Common myeloid progenitor, CD34-positive (primary cell): Measurements from ENCODE around the gene C4orf33.
A peak's percentile ranks its signal among the peaks of the same experiment; 100 is the strongest.

Experiments used
- CTCF ChIA-PET: fragments of 350-600 bp; sonication (Branson Sonifier 250); formaldehyde crosslinking; loops from one replicate; lab custom pipeline; 2021; ENCODE audit warnings: antibody characterized with exemption; lab: Charles Lee
- POLR2A ChIA-PET: fragments of 350-600 bp; sonication (Branson Sonifier 250); formaldehyde crosslinking; loops from one replicate; lab custom pipeline; 2021; ENCODE audit warnings: antibody characterized with exemption; lab: Charles Lee
- DNase-seq, 3 donors: peaks; one replicate each; pipeline versions ENCODE4 v3.0.0 to v3.0.0-alpha.2; 2013
- H3K27ac ChIP-seq, 2 experiments: 1 replicate in 1 of 2; 2 replicates in 1 of 2; pipeline ENCODE4 v1.7.0; 2013; ENCODE audit warnings: inconsistent platforms in 2 of 2, low read length in 2 of 2, mild to moderate bottlenecking in 2 of 2, low read depth in 1 of 2, moderate library complexity in 1 of 2; ENCODE audit not compliant: severe bottlenecking in 2 of 2, insufficient read depth in 1 of 2, poor library complexity in 1 of 2
- H3K27me3 ChIP-seq, 5 experiments: replicated peaks in 2 of 5; 1 replicate in 3 of 5; 2 replicates in 2 of 5; pipeline versions ENCODE4 v1.6.1 to v1.7.0; 2013; ENCODE audit warnings: low read length in 4 of 5, mild to moderate bottlenecking in 2 of 5, moderate library complexity in 2 of 5, inconsistent platforms in 1 of 5; ENCODE audit not compliant: insufficient read depth in 5 of 5, control insufficient read depth in 4 of 5
- H3K36me3 ChIP-seq, 4 experiments: 1 replicate in 2 of 4; 2 replicates in 2 of 4; pipeline versions ENCODE4 v1.6.1 to v1.7.0; 2013; ENCODE audit warnings: low read length in 3 of 4, control low read depth in 1 of 4, mild to moderate bottlenecking in 1 of 4; ENCODE audit not compliant: control insufficient read depth in 4 of 4, insufficient read depth in 4 of 4
- H3K4me1 ChIP-seq, 4 experiments: 1 replicate in 3 of 4; 2 replicates in 1 of 4; pipeline versions ENCODE4 v1.6.1 to v1.7.1; 2013; ENCODE audit warnings: low read length in 3 of 4, mild to moderate bottlenecking in 3 of 4, control low read depth in 1 of 4, inconsistent platforms in 1 of 4, moderate library complexity in 1 of 4; ENCODE audit not compliant: control insufficient read depth in 4 of 4, insufficient read depth in 4 of 4; ENCODE audit errors: control extremely low read depth in 1 of 4
- H3K4me3 ChIP-seq, 7 experiments: 1 replicate in 4 of 7; 2 replicates in 3 of 7; pipeline versions ENCODE4 v1.5.1 to v1.7.0; 2013; ENCODE audit warnings: mild to moderate bottlenecking in 7 of 7, low read length in 6 of 7, moderate library complexity in 6 of 7, inconsistent platforms in 2 of 7, low read depth in 2 of 7, control low read depth in 1 of 7; ENCODE audit not compliant: insufficient read depth in 4 of 7, control insufficient read depth in 1 of 7; ENCODE audit errors: extremely low read depth in 1 of 7
- H3K9me3 ChIP-seq, 5 experiments: 1 replicate in 4 of 5; 2 replicates in 1 of 5; pipeline versions ENCODE4 v1.6.1 to v1.7.1; 2013; ENCODE audit warnings: low read length in 4 of 5, mild to moderate bottlenecking in 2 of 5, inconsistent platforms in 1 of 5, low read depth in 1 of 5, moderate library complexity in 1 of 5; ENCODE audit not compliant: control insufficient read depth in 4 of 5, insufficient read depth in 2 of 5; ENCODE audit errors: control extremely low read depth in 1 of 5
- WGBS: methylation state at CpG from one replicate; pipeline ENCODE4 v1.1.5; 2013; ENCODE audit not compliant: insufficient coverage; 5-methylcytosine and 5-hydroxymethylcytosine counted together

C4orf33 gene

GRCh38 chr4:129098531-129099001 lies 2.6 kb downstream of the C4orf33 start:
- DNase-seq, result no peak
- Histone ChIP-seq H3K9me3 (no peaks in the 10 kb centered on the region), H3K36me3 (peaks cover 0 to 3% (median 0%) of the 10 kb centered on the region in 4 experiments), H3K27ac (no peak overlapping the region), H3K27me3 (no peaks in the 10 kb centered on the region), H3K4me1 (peaks cover 0 to 20% (median 11%) of the 10 kb centered on the region in 4 experiments), H3K4me3 (no peak overlapping the region)
- POLR2A ChIA-PET, result no interaction called here
- CTCF ChIA-PET, result no interaction called here

GRCh38 chr4:129109965-129110824 lies 14.2 kb downstream of the C4orf33 start:
- Histone ChIP-seq H3K4me1 (no peaks in the 10 kb centered on the region), H3K27me3 (no peaks in the 10 kb centered on the region), H3K27ac (no peak overlapping the region), H3K9me3 (no peaks in the 10 kb centered on the region), H3K4me3 (no peak overlapping the region), H3K36me3 (peaks cover 3 to 6% (median 4%) of the 10 kb centered on the region in 4 experiments)
- WGBS, result 89% methylated on average over 3 of the region's 3 CpGs
- POLR2A ChIA-PET, result no interaction called here
- DNase-seq, result no peak
- CTCF ChIA-PET, result interaction anchor here (1.1 kb wide), 1 partner anchor 67 kb away, joined by 3 read pairs; no protein-coding TSS in a partner anchor

GRCh38 chr4:129110931-129111330 lies 15.0 kb downstream of the C4orf33 start:
- Histone ChIP-seq H3K36me3 (peaks cover 3 to 6% (median 4%) of the 10 kb centered on the region in 4 experiments), H3K9me3 (no peaks in the 10 kb centered on the region), H3K27me3 (no peaks in the 10 kb centered on the region), H3K4me1 (no peaks in the 10 kb centered on the region), H3K27ac (no peak overlapping the region), H3K4me3 (no peak overlapping the region)
- POLR2A ChIA-PET, result no interaction called here
- WGBS, result 100% methylated on average over 2 of the region's 3 CpGs
- CTCF ChIA-PET, result interaction anchor here (1.1 kb wide), 1 partner anchor 68 kb away, joined by 3 read pairs; no protein-coding TSS in a partner anchor
- no peak for DNase-seq

- Histone ChIP-seq H3K27me3 (no peaks in the 10 kb centered on the region), H3K4me3 (no peak overlapping the region), H3K36me3 (peaks cover 3 to 6% (median 4%) of the 10 kb centered on the region in 4 experiments), H3K9me3 (no peaks in the 10 kb centered on the region), H3K27ac (no peak overlapping the region), H3K4me1 (no peaks in the 10 kb centered on the region)
- peak in 2 of 3 donors; percentile 15 to 19 for DNase-seq
- ChIA-PET CTCF (no interaction called here), POLR2A (no interaction called here)
Observed at GRCh38 chr4:129111919-129112318, 16.0 kb downstream of the C4orf33 start.

GRCh38 chr4:129113434-129113833 lies 17.5 kb downstream of the C4orf33 start:
- DNase-seq, result no peak
- no peak overlapping the region for H3K27ac ChIP-seq
- H3K4me1 ChIP-seq, result no peaks in the 10 kb centered on the region
- H3K27me3 ChIP-seq, result no peaks in the 10 kb centered on the region
- H3K4me3 ChIP-seq, result no peak overlapping the region
- CTCF ChIA-PET, result no interaction called here
- H3K36me3 ChIP-seq, result peaks cover 3 to 6% (median 4%) of the 10 kb centered on the region in 4 experiments
- H3K9me3 ChIP-seq, result no peaks in the 10 kb centered on the region
- POLR2A ChIA-PET, result no interaction called here
- WGBS, result no CpG with 5 or more reads among the region's 1 CpG

GRCh38 chr4:129113919-129114318 lies 18.0 kb downstream of the C4orf33 start:
- WGBS, result no CpG with 5 or more reads among the region's 1 CpG

GRCh38 chr4:129117705-129118104 lies 21.8 kb downstream of the C4orf33 start:
- Histone ChIP-seq H3K27ac (no peak overlapping the region), H3K9me3 (no peaks in the 10 kb centered on the region), H3K4me3 (no peak overlapping the region), H3K27me3 (no peaks in the 10 kb centered on the region), H3K36me3 (no peaks in the 10 kb centered on the region), H3K4me1 (no peaks in the 10 kb centered on the region)
- no peak for DNase-seq
- WGBS, result 100% methylated on average over 2 of the region's 5 CpGs
- POLR2A ChIA-PET, result no interaction called here
- CTCF ChIA-PET, result no interaction called here

More at GRCh38 chr4:129113919-129114318, 18.0 kb downstream of the C4orf33 start:
- H3K4me3 ChIP-seq, result no peak overlapping the region
- ChIA-PET CTCF (no interaction called here), POLR2A (no interaction called here)
- no peak for DNase-seq
- H3K36me3 ChIP-seq, result peaks cover 3 to 6% (median 4%) of the 10 kb centered on the region in 4 experiments
- H3K9me3 ChIP-seq, result no peaks in the 10 kb centered on the region
- no peaks in the 10 kb centered on the region for H3K27me3 ChIP-seq
- H3K27ac ChIP-seq, result no peak overlapping the region
- no peaks in the 10 kb centered on the region for H3K4me1 ChIP-seq
